ENCODE results near the gene PAPPA.

DNA sequence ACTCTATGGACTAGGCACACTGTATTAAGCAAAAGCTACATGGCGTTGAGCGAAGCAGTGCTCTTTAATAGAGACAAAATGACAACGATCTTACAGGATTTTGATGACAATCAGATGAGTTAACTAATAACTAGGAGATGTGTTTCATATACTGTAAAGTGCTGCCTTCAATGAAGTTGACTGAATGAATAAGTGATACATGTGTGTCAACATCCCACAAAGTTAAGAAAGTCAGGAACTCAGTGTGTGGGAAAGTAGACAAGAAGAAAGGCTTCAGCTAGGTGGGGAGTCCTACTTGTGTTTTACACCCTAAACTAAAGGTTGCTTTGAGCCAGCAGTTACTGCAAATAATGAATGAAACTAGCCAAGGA lies 79.6 kb downstream of the PAPPA start:
- TF ChIP-seq, protein P1, sequence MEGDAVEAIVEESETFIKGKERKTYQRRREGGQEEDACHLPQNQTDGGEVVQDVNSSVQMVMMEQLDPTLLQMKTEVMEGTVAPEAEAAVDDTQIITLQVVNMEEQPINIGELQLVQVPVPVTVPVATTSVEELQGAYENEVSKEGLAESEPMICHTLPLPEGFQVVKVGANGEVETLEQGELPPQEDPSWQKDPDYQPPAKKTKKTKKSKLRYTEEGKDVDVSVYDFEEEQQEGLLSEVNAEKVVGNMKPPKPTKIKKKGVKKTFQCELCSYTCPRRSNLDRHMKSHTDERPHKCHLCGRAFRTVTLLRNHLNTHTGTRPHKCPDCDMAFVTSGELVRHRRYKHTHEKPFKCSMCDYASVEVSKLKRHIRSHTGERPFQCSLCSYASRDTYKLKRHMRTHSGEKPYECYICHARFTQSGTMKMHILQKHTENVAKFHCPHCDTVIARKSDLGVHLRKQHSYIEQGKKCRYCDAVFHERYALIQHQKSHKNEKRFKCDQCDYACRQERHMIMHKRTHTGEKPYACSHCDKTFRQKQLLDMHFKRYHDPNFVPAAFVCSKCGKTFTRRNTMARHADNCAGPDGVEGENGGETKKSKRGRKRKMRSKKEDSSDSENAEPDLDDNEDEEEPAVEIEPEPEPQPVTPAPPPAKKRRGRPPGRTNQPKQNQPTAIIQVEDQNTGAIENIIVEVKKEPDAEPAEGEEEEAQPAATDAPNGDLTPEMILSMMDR (IDR thresholded peaks at IDR 0.05): no peak
- no peak for TF ChIP-seq POLR2AphosphoS5 (IDR thresholded peaks at IDR 0.05)

Measured in esophagus muscularis mucosa (tissue), 3 donors.